HG03354 (cell line): ENCODE results near the gene SUN3.
A peak's percentile ranks its signal among the peaks of the same experiment; 100 is the strongest.
"Not testable (repeated sequence)": the region's sequence is repeated elsewhere in the genome, so short reads cannot be mapped to it uniquely, and the experiment has no call there.

Source experiments
- ATAC-seq: cut with Tn5 transposase; IDR thresholded peaks from one replicate; pipeline ENCODE4 v1.9.1; 2021; ENCODE audit warnings: mild to moderate bottlenecking; ENCODE audit not compliant: unreplicated experiment, poor library complexity, severe bottlenecking

Gene SUN3

GRCh38 chr7:47949703-47950102 lies 79.2 kb downstream of the SUN3 start:
- ATAC-seq: no peak

DNA sequence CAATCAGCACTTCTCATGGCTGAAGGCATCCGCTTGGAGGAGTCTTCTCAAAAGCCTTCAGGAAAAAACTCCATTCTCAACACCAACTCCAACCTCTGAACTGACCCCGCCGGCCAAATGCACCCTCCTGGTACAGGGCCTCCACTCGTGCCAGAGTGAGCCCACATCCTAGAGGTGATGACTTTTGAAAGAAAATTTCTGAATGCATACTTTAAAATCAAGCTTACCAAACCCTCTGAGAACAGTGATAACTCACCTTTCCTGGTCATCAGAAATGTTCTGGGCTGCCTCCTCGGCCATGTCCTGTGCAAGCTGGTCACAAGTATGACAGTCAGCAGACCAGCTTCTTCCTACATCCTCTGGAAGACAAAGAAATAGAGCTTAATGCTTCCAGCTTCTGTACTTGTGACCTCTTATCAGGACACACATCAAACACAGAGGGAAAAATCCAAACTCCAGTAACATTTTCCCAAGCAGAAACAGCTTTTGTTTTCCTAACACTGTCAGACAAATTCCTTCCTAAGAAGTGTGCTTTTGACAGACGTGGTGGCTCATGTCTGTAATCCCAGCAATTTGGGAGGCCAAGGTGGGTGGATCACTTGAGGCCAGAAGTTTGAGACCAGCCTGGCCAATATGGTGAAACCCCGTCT lies 80.6 kb downstream of the SUN3 start, which contains the start of gene PKD1L1:
Gene PKD1L1 (minus strand): TSS at position 326 of the 650 bp plus-strand sequence. CDS start 26 bp downstream, at position 300.
- ATAC-seq: no peak

GRCh38 chr7:47947355-47947749 lies 81.6 kb downstream of the SUN3 start:
- ATAC-seq: no peak

GRCh38 chr7:47946581-47947354 lies 82.1 kb downstream of the SUN3 start:
- ATAC-seq: no peak

DNA sequence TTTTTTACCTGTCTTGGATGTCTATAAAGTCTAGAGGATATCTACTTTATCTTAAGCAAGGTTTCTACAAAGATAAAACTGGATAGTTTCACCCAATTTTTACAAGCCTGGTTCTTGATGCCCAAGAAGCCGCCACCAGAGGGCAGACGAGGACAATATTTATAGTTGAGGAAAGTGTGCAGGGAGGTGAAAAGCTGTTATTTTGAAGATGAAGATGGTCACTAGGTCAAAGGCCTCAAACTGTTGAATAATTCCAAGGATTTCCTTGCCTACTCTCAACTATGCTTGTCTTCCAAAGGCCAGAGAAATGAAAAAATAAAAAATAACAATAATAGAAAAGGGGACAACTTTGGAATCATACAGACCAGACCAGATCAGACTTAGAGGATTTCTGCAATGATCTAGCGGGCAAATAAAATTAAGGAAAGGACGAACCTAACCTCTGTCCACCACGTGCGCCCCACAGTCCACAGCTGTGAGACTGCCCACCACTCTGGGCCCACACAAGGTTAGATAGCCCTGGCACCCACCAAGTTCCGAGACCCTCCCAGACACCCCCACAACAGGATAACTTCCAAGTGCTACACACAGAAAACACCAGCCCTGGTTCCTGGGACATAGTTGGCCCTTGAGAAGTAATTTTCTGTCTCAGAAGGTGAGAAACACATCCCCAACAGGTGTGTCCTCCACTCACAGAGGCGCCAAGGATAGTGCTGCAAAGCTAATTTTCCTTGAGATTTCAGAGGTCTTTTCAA lies 83.5 kb downstream of the SUN3 start:
- ATAC-seq: peak; percentile 57

DNA sequence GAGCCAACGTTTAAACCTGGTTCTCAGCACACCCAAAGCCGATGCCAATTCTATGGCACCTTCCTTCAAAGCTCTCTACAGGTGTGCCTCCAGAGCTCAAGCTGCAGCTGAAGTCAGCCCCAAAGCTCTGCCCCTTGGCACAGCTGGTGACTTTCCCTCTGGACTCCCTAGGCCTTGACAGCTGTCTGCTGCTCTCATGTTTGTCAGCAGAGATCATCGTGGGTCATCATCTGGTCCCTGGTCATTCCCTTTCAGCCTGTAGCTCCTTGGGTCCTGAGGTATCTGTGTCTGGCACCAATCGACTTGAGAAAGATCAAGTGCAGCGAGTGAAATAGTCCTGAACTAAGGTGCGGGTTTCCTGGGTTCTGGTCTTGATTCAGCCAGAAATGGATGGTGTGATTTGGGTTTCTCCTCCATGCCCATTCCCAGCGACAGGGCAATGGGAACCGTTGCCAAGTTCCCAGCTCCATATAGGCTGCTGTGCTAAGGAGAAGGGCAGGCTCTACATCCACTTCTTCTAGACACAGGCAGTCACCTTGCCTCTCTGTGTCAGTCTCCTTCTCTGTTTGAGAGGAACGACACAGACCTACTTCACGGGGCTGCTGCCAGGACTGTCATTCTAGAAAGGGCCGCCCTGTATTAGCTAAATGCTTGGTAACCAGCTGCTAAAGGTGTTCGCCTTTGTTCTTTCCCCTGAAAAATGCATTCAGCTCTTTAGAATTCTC lies 84.2 kb downstream of the SUN3 start:
- peak; percentile 17 for ATAC-seq

GRCh38 chr7:47943676-47944474 lies 85.0 kb downstream of the SUN3 start:
- ATAC-seq: no peak

DNA sequence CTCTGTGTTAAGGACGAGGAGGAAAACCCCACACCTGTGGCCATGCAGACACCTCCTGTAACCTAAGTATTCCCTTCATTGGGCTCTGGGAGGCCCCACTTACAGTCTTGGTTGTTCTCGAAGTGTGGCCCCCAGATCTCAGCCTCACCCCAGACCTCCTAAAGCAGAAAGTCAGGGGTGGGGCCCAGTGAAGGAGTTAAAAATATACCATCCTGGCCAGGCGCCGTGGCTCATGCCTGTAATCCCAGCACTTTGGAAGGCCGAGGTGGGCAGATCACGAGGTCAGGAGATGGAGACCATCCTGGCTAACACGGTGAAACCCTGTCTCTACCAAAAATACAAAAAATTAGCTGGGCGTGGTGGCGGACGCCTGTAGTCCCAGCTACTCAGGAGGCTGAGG lies 86.3 kb downstream of the SUN3 start:
- ATAC-seq: not testable (repeated sequence)

DNA sequence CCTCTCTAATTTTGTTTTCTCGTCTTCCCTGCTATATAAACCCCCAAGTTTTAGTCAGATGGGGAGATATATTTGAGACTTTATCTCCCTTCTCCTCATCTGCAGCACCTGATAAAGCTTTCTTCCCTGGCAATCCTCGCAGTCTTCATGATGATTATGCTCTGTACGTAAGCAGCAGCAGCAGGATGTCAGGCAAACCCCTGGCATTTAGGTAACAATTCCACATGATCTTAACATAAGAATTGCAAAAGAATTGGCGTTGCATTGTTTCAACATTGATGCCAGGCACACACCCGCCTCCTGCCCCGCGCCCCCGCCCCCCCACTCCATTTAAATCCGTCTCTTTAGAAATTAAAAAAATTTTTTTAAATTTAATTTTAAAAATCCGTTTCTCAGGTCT lies 86.8 kb downstream of the SUN3 start:
- no peak for ATAC-seq

DNA sequence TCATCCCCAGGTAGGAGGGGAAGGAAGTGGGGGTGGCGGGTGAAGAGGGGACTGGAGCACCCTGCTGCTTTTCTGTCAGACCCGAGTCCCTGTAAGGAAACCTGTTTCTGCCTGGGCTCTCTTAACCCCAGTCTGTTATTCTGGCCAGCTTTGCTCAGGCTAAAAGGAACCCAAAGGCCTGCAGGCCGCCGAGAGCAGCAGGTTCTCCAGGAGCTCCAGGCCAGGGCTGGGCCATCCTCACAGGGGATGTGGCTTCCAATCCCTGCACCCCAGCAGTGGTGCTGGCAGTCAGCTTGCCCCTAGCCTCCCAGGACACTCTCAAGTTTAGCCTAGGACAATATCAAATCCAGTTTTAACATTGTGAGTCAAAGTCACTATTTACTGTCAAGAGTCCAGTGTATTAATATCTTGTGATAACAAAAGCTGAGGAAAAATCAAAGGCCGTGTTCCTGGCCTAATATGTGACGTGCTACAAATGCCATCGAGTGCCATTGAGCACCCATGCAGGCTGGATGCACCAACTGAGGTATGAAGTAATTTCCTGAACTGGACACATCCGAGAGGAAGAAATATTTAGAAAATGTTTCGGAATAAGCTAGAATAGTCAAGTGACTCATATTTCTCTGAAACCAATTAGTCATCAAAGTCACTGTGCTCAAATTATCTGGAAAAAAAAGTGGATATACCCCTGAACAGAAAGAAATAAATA lies 87.6 kb downstream of the SUN3 start:
- ATAC-seq: no peak

DNA sequence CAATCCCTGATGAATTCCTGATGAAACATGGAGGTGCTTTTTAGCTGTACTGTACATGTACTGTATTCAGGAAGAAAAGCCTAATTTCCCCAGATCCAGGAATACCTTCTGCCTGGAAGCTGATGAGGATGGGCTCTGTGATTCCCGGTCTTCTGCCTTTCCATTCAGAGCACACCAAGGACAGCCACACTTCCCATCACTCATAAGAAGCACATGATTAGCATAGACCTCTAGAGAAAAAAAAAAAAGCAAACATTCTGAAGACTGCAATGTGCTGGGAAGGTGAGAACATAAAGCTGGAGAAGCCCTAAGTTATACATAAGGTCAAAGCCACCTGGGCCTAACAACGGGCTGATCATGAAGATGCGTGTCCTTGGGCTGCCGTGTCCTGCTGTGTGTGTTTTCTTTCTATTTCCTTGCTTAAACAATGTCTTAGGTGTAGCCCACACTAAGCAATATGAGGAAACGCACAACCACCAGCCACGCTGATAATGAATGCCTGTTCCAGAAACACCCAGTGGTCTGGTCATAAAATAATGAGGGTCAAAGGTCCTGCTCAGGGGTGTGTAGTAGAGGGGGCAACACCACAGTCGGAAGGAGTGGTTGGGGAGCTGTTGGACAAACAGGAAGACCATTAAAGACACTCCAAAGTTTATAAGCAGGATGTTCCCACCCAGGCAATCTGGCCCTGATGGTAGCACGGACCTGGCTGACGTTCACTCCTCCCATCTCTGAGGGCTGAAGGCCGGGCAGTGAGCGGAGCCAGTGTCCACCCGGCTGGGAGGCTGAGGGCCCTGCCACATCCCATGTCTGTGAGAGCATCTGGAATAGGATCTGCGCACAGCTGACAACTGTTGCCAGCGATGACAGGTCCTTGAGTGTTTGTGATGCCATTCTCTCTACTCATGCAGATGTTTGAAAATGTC lies 88.6 kb downstream of the SUN3 start:
- no peak for ATAC-seq

DNA sequence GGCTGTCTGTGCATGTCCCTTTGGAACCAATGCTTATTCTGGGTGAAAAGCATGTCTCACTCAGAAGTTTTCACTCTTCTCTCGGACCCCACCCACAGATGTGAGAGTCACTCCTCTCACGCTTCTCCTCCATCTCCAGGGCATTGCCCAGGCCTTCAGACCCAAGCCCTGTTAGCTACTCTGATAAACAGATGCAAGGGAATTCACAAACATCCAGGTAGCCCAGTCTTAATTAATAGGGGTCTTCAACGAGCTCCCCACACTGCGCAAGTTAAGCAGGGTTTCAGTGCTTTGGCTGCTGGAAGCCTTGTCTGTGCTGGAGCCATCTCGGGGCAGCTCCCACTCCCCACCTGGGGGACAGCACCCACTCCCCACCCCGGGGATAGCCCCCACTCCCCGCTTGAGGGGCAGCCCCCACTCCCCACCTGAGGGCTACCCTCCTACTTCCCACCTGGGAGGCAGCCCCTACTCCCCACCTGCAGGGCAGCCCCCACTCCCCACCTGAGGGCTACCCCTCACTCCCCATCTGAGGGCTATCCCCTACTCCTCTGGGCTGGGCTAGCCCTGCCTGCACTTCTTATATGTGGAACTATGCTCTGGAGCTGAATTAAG lies 89.4 kb downstream of the SUN3 start:
- ATAC-seq: no peak

DNA sequence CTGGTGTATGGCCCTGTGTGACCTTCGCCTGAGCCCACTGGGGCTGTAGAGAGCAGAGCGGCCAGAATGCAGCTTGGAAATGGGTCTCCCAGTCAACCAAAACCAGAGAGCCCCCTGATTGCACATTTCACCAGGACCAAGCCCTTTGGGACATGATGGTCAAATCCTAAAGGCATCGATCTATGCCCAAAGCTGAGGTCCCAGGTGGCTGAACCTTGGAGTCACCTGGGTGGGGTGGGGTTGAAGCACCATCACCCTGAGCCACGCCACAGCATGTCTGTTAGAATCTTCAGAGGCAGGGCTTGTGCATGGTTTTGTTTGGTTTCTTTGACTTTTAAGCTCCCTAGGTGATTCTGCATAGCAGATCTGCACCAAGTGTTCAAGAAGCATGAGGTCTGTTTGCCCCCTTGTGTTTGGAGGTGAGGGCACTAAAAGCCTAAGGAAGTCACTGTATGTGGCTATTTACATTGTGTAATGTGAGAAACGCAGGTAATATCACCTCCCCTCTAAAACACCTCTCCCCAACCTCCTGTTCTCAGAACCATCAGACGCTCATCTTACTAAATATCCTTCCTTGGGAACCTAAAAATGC lies 90.2 kb downstream of the SUN3 start:
- no peak for ATAC-seq

DNA sequence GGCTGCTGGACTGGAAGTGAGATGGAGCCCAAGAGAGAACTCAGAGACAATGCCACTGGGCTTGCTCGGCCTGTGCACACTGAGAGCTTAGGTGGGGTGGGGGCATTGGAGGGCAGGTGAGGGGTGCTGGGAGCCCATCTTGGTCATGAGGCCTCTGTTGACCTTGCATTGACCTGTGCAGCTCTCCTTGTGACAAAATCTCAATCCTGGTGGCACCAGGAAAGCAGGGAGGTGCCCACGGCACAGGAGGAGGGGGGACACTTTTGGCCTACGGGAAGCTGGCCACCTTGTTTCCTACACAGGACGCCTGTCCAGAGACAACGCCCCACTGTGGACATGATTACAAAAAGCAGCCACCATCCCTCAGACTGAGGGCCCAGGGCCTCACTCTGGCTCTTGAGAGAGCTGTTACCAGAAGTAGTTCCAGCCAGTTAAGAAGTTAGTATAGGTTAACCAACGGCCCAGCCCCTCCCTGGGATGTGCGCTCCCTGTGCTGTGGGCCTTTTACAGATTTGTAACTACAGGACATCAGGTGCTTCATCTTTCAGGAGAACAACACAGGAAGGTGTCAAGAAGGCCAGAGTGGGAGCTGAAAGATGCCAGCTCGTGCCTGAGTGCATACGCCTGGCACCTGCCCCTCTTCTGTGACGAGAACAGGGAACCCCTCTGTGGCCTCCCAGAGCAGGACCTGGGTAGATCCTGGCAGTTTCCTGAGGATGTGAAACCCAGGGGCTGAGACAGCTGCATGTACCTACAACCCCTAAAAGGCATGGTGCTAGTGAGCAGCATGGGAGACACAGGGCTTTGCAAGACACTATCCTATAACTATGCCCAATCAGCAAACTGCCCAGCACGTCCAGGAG lies 91.0 kb downstream of the SUN3 start:
- ATAC-seq: peak; percentile 53
